ENCODE results near the gene VSX1. TPM values are rescaled to one million over a fixed set of nuclear protein-coding genes. Genes with fewer than 3 reads are reported as not detected.

Gene VSX1
- total RNA-seq, 4 donors from 2014 or later, result not detected

- H3K9me3 ChIP-seq, result no peaks in the 10 kb centered on the region
- TF ChIP-seq POLR2A (IDR thresholded peaks at IDR 0.05) (no peak), EP300 (IDR thresholded peaks at IDR 0.05) (no peak)
- H3K4me1 ChIP-seq, result peaks cover 0 to 58% (median 17%) of the 10 kb centered on the region in 3 donors
- no peak overlapping the region for H3K4me3 ChIP-seq
- no peak for ATAC-seq
- H3K36me3 ChIP-seq, result no peaks in the 10 kb centered on the region
- peaks cover 93% of the 10 kb centered on the region for H3K27me3 ChIP-seq
- H3K27ac ChIP-seq, result no peak overlapping the region
- 0% methylated on average over 2 of the region's 54 CpGs; no CpG with 5 or more reads in 1 of the 2 donors for WGBS, 2 donors (ENCODE audit: low coverage in 1 of 2)
Observed at GRCh38 chr20:25081065-25081729, 744 bp downstream of the VSX1 start.

DNA sequence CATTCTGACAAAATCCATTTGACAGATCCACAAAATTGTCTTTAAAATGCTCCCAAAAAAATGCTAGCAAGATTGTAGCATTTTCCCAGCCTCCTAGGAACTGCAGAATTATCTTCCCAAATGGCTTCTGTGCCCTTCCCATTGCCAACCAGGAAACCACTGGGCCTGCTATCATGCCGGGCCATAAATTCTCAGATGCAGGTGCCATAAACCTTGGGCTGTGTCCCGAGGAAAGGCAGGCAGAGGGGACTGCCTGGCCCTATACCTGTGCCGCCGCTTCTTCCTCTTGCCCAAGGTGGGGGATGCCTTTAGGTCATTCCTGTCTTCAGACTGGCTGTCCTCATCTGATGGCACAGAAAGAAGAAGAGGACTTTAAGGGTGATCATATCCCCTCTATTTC, 2.8 kb downstream of the VSX1 start:
- H3K36me3 ChIP-seq, result no peaks in the 10 kb centered on the region
- no peaks in the 10 kb centered on the region for H3K9me3 ChIP-seq
- H3K4me1 ChIP-seq, result peaks cover 0 to 48% (median 12%) of the 10 kb centered on the region in 3 donors
- no peak overlapping the region for H3K27ac ChIP-seq
- ATAC-seq, result no peak
- TF ChIP-seq POLR2A (IDR thresholded peaks at IDR 0.05), result no peak
- no peak for TF ChIP-seq EP300 (IDR thresholded peaks at IDR 0.05)
- no peak for TF ChIP-seq POLR2AphosphoS5 (IDR thresholded peaks at IDR 0.05)
- TF ChIP-seq CTCF (IDR thresholded peaks at IDR 0.05), result no peak
- WGBS, 2 donors (ENCODE audit: low coverage in 1 of 2), result 88% methylated on average over 4 of the region's 4 CpGs; no CpG with 5 or more reads in 1 of the 2 donors
- no peak overlapping the region for H3K4me3 ChIP-seq
- peaks cover 75% of the 10 kb centered on the region for H3K27me3 ChIP-seq

DNA sequence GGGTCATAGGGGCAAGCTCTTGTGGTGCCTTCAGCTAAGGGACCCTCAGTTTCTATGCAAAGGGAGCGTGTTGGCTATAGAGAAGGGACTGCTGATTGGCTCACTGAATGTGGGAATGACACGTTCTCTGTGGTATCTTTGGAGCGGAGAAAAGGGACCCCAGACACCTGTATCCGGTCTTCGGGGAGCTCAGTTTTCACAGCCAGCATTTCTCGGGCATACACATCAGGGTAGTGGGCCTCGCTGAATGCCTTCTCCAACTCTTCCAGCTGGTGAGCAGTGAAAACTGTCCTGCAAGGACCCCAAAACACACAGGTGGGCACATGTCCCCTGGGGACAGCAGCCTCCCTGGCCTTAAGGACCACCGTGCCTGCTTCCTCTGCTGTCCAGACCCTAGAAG, 3.3 kb downstream of the VSX1 start:
- ATAC-seq, result no peak

GRCh38 chr20:25077610-25078169, 4.3 kb downstream of the VSX1 start:
- 11% methylated on average over 8 of the region's 38 CpGs; no CpG with 5 or more reads in 1 of the 2 donors for WGBS, 2 donors (ENCODE audit: low coverage in 1 of 2)

More for the DNA sequence above, 3.3 kb downstream of the VSX1 start:
- 70 to 100% methylated on average over 1 to 5 of the region's 8 CpGs for WGBS, 2 donors (ENCODE audit: low coverage in 1 of 2)
- Histone ChIP-seq H3K9me3 (no peaks in the 10 kb centered on the region), H3K4me3 (no peak overlapping the region), H3K27me3 (peaks cover 71% of the 10 kb centered on the region), H3K27ac (no peak overlapping the region), H3K36me3 (no peaks in the 10 kb centered on the region), H3K4me1 (peaks cover 0 to 43% (median 7%) of the 10 kb centered on the region in 3 donors)
- no peak for TF ChIP-seq POLR2A (IDR thresholded peaks at IDR 0.05)
- TF ChIP-seq EP300 (IDR thresholded peaks at IDR 0.05), result no peak
- TF ChIP-seq CTCF (IDR thresholded peaks at IDR 0.05), result no peak
- no peak for TF ChIP-seq POLR2AphosphoS5 (IDR thresholded peaks at IDR 0.05)

More at GRCh38 chr20:25077610-25078169, 4.3 kb downstream of the VSX1 start:
- peak overlapping the region in 2 of 4 donors; percentile 64 for H3K27ac ChIP-seq
- no peaks in the 10 kb centered on the region for H3K9me3 ChIP-seq
- peaks cover 66% of the 10 kb centered on the region for H3K27me3 ChIP-seq
- no peaks in the 10 kb centered on the region for H3K36me3 ChIP-seq
- peaks cover 0 to 34% (median 7%) of the 10 kb centered on the region in 3 donors for H3K4me1 ChIP-seq
- peak; percentile 77 for ATAC-seq
- peak in 1 of 2 donors; percentile 11 for TF ChIP-seq POLR2A (IDR thresholded peaks at IDR 0.05)
- no peak for TF ChIP-seq EP300 (IDR thresholded peaks at IDR 0.05)
- no peak for TF ChIP-seq POLR2AphosphoS5 (IDR thresholded peaks at IDR 0.05)
- peak in 1 of 4 experiments; percentile 32 for TF ChIP-seq CTCF (IDR thresholded peaks at IDR 0.05)
- peak overlapping the region; percentile 20 to 46 for H3K4me3 ChIP-seq

Measured in gastroesophageal sphincter (tissue), 4 donors.